Sigmoid colon (tissue), 4 donors: ENCODE data around the gene VPS33A.

Source experiments
- EP300 ChIP-seq, 4 donors: sonication (generic); formaldehyde crosslinking; IDR thresholded peaks; one replicate each; pipeline ENCODE4 v1.6.1; 2017; ENCODE audit warnings: antibody characterized with exemption in 4 of 4
- POLR2AphosphoS5 ChIP-seq, 4 donors: sonication (generic); formaldehyde crosslinking; IDR thresholded peaks; one replicate each; pipeline ENCODE4 v1.6.1; 2017; ENCODE audit warnings: antibody characterized with exemption in 4 of 4
- TF ChIP-seq, protein P1 (sequence below), 4 experiments: fragments of 450-650 bp in 3 of 4; fragments of 200-600 bp in 1 of 4; IDR thresholded peaks; one replicate each; pipeline ENCODE4 v1.5.1; 2016 to 2019; ENCODE audit warnings: antibody characterized with exemption in 4 of 4, mild to moderate bottlenecking in 3 of 4, moderate library complexity in 2 of 4

DNA sequence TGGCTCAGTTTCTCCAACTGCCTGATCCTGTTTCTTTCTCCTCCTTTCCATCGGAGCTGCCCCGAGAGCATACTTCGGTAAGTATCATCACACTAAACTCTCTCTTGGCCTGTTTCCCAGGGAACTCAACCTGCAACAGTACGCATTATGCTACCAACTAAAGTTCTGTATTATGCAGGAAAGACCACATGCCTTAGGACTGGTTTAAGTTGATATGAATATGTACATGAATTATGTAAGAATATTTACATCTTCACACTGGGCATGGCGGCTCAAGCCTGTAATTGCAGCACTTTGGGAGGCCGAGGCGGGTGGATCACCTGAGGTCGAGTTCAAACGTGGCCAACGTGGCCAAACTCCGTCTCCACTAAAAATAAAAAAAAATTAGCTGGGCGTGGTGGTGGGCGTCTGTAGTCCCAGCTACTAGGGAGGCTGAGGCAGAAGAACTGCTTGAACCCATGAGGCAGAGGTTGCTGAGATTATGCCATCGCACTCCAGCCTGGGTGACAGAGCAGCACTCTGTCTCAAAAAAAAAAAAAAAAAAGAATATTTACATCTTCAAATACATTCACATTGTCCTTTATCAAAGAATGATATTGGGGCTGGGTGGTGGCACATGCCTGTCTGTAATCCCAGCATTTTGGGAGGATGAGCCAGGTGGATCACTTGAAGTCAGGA is 31.9 kb upstream of the VPS33A start:
- TF ChIP-seq, protein P1, sequence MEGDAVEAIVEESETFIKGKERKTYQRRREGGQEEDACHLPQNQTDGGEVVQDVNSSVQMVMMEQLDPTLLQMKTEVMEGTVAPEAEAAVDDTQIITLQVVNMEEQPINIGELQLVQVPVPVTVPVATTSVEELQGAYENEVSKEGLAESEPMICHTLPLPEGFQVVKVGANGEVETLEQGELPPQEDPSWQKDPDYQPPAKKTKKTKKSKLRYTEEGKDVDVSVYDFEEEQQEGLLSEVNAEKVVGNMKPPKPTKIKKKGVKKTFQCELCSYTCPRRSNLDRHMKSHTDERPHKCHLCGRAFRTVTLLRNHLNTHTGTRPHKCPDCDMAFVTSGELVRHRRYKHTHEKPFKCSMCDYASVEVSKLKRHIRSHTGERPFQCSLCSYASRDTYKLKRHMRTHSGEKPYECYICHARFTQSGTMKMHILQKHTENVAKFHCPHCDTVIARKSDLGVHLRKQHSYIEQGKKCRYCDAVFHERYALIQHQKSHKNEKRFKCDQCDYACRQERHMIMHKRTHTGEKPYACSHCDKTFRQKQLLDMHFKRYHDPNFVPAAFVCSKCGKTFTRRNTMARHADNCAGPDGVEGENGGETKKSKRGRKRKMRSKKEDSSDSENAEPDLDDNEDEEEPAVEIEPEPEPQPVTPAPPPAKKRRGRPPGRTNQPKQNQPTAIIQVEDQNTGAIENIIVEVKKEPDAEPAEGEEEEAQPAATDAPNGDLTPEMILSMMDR (IDR thresholded peaks at IDR 0.05) = no peak
- no peak for TF ChIP-seq EP300 (IDR thresholded peaks at IDR 0.05)
- TF ChIP-seq POLR2AphosphoS5 (IDR thresholded peaks at IDR 0.05) = no peak
